ENCODE data around the gene RSAD2.

- TF ChIP-seq EZH2 (IDR thresholded peaks at IDR 0.05), result no peak
- no peak for TF ChIP-seq POLR2AphosphoS5 (IDR thresholded peaks at IDR 0.05; ENCODE audit: borderline replicate concordance, low read depth, low read length)
- TF ChIP-seq FOXP2 (optimal IDR thresholded peaks at IDR 0.05; ENCODE audit: control extremely low read depth, extremely low read length, insufficient read depth), result no peak
Measured at GRCh38 chr2:6945087-6945813, 67.7 kb downstream of the RSAD2 start.
